GM21423 (cell line): ENCODE measurements around the gene PRR15L.
"Not testable (repeated sequence)": the region's sequence is repeated elsewhere in the genome, so short reads cannot be mapped to it uniquely, and the experiment has no call there.

Experiments
- ATAC-seq: cut with Tn5 transposase; IDR thresholded peaks from one replicate; pipeline ENCODE4 v1.9.1; 2021; ENCODE audit warnings: mild to moderate bottlenecking, moderate library complexity; ENCODE audit not compliant: unreplicated experiment

The PRR15L gene

GRCh38 chr17:47989159-47989558 lies 31.5 kb upstream of the PRR15L start:
- no peak for ATAC-seq

- not testable (repeated sequence) for ATAC-seq
Measured at GRCh38 chr17:47988445-47988844, 30.8 kb upstream of the PRR15L start.

GRCh38 chr17:47987240-47987835 lies 29.7 kb upstream of the PRR15L start:
- ATAC-seq: no peak

- ATAC-seq: no peak
Measured at GRCh38 chr17:47986520-47986919, 28.8 kb upstream of the PRR15L start.

- no peak for ATAC-seq
Measured at GRCh38 chr17:47983492-47984223, 26.0 kb upstream of the PRR15L start.

- no peak for ATAC-seq
Measured at GRCh38 chr17:47982645-47983390, 25.1 kb upstream of the PRR15L start.

GRCh38 chr17:47982091-47982617 lies 24.5 kb upstream of the PRR15L start:
- no peak for ATAC-seq

GRCh38 chr17:47981462-47981861 lies 23.8 kb upstream of the PRR15L start:
- ATAC-seq: no peak

GRCh38 chr17:47980541-47980940 lies 22.9 kb upstream of the PRR15L start:
- no peak for ATAC-seq

- no peak for ATAC-seq
Measured at GRCh38 chr17:47978324-47978723, 20.6 kb upstream of the PRR15L start.

- ATAC-seq: no peak
Measured at GRCh38 chr17:47975823-47976205, 18.1 kb upstream of the PRR15L start.

GRCh38 chr17:47975189-47975822 lies 17.6 kb upstream of the PRR15L start:
- ATAC-seq: no peak

GRCh38 chr17:47973541-47973940 lies 15.9 kb upstream of the PRR15L start:
- ATAC-seq: no peak

GRCh38 chr17:47970725-47971499 lies 13.2 kb upstream of the PRR15L start, which contains the start of gene CDK5RAP3:
Gene CDK5RAP3 (plus strand): TSS chr17:47971113. CDS start chr17:47971147, 34 bp downstream.
- ATAC-seq: peak; percentile 95

- ATAC-seq: no peak
Measured at GRCh38 chr17:47969930-47970724, 12.4 kb upstream of the PRR15L start.

- no peak for ATAC-seq
Measured at GRCh38 chr17:47968836-47969235, 11.2 kb upstream of the PRR15L start.

- no peak for ATAC-seq
Measured at GRCh38 chr17:47967607-47968252, 10.0 kb upstream of the PRR15L start.

GRCh38 chr17:47966079-47966519 lies 8.4 kb upstream of the PRR15L start:
- ATAC-seq: no peak

GRCh38 chr17:47964856-47965255 lies 7.2 kb upstream of the PRR15L start:
- no peak for ATAC-seq
